Muscle of leg (tissue), 11 donors: ENCODE data around the gene JAG2. TPM values are rescaled to one million over a fixed set of nuclear protein-coding genes. Genes with fewer than 3 reads are reported as not detected.

Experiments used
- DNase-seq: peaks from one replicate; pipeline ENCODE4 v3.0.0; 2013
- H3K27ac ChIP-seq: one replicate; pipeline ENCODE4 v1.5.1; 2013; ENCODE audit warnings: mild to moderate bottlenecking, low read length, control low read depth
- H3K27me3 ChIP-seq: one replicate; pipeline ENCODE4 v1.6.1; 2013; ENCODE audit warnings: low read length; ENCODE audit not compliant: control insufficient read depth, insufficient read depth
- H3K36me3 ChIP-seq: one replicate; pipeline ENCODE4 v1.6.1; 2013; ENCODE audit warnings: low read length; ENCODE audit not compliant: control insufficient read depth, insufficient read depth
- H3K4me1 ChIP-seq: one replicate; pipeline ENCODE4 v1.6.1; 2013; ENCODE audit warnings: low read length; ENCODE audit not compliant: control insufficient read depth, insufficient read depth
- H3K4me3 ChIP-seq: one replicate; pipeline ENCODE4 v1.5.1; 2013; ENCODE audit warnings: low read length, control low read depth
- H3K9me3 ChIP-seq: replicated peaks from 2 replicates; pipeline ENCODE4 v1.6.1; 2013; ENCODE audit warnings: low read depth, low read length; ENCODE audit not compliant: control insufficient read depth
- WGBS: methylation state at CpG from one replicate; pipeline ENCODE4 v1.1.5; 2013; ENCODE audit warnings: missing lambda C conversion rate; ENCODE audit not compliant: insufficient coverage; 5-methylcytosine and 5-hydroxymethylcytosine counted together
- polyA plus RNA-seq, 8 donors: library from polyadenylated mRNA; unstranded; fragments of 120-200 nt; gene quantifications; one replicate each; pipeline versions ENCODE4 v1.2.1 to v1.2.3, GENCODE V29; 2013; ENCODE audit warnings: inconsistent platforms in 1 of 8, low replicate concordance in 1 of 8; ENCODE audit not compliant: insufficient read length in 8 of 8, insufficient read depth in 1 of 8
- total RNA-seq: library from RNA; stranded (reverse); fragments of 120-200 nt; gene quantifications from one replicate; pipeline ENCODE4 v1.2.4, GENCODE V29; 2013

Gene JAG2
- total and polyA plus RNA-seq, 9 donors: 23.8 to 53.7 (median 44.4) TPM

GRCh38 chr14:105185973-105186372, 17.4 kb upstream of the JAG2 start:
- Histone ChIP-seq H3K4me3 (no peak overlapping the region), H3K9me3 (peaks cover 8% of the 10 kb centered on the region), H3K27me3 (peaks cover 17% of the 10 kb centered on the region), H3K4me1 (peaks cover 30% of the 10 kb centered on the region), H3K36me3 (no peaks in the 10 kb centered on the region), H3K27ac (no peak overlapping the region)
- DNase-seq: no peak
- WGBS: 26% methylated on average over 4 of the region's 4 CpGs

- H3K27ac ChIP-seq: no peak overlapping the region
- peaks cover 8% of the 10 kb centered on the region for H3K9me3 ChIP-seq
- H3K36me3 ChIP-seq: no peaks in the 10 kb centered on the region
- DNase-seq: no peak
- H3K4me1 ChIP-seq: peaks cover 36% of the 10 kb centered on the region
- H3K4me3 ChIP-seq: no peak overlapping the region
- peaks cover 18% of the 10 kb centered on the region for H3K27me3 ChIP-seq
- 64% methylated on average over 18 of the region's 18 CpGs for WGBS
Observed at GRCh38 chr14:105185001-105185400, 16.4 kb upstream of the JAG2 start.

- H3K27ac ChIP-seq: no peak overlapping the region
- H3K27me3 ChIP-seq: peaks cover 16% of the 10 kb centered on the region
- H3K4me3 ChIP-seq: no peak overlapping the region
- 46% methylated on average over 9 of the region's 9 CpGs for WGBS
- H3K36me3 ChIP-seq: no peaks in the 10 kb centered on the region
- DNase-seq: no peak
- H3K4me1 ChIP-seq: peaks cover 40% of the 10 kb centered on the region
- H3K9me3 ChIP-seq: peaks cover 8% of the 10 kb centered on the region
Observed at GRCh38 chr14:105184461-105184860, 15.9 kb upstream of the JAG2 start.

- peaks cover 60% of the 10 kb centered on the region for H3K4me1 ChIP-seq
- no peak overlapping the region for H3K4me3 ChIP-seq
- H3K27me3 ChIP-seq: peaks cover 6% of the 10 kb centered on the region
- WGBS: 44% methylated on average over 19 of the region's 25 CpGs
- no peaks in the 10 kb centered on the region for H3K36me3 ChIP-seq
- no peaks in the 10 kb centered on the region for H3K9me3 ChIP-seq
- H3K27ac ChIP-seq: no peak overlapping the region
- DNase-seq: no peak
Observed at GRCh38 chr14:105182296-105183020, 13.9 kb upstream of the JAG2 start.

GRCh38 chr14:105181549-105182295, 13.1 kb upstream of the JAG2 start:
- H3K36me3 ChIP-seq: no peaks in the 10 kb centered on the region
- H3K27ac ChIP-seq: no peak overlapping the region
- H3K9me3 ChIP-seq: no peaks in the 10 kb centered on the region
- peaks cover 5% of the 10 kb centered on the region for H3K27me3 ChIP-seq
- peaks cover 67% of the 10 kb centered on the region for H3K4me1 ChIP-seq
- no peak for DNase-seq
- WGBS: 53% methylated on average over 5 of the region's 21 CpGs
- H3K4me3 ChIP-seq: no peak overlapping the region

- H3K27ac ChIP-seq: no peak within 1 kb of the TSS
Observed at GRCh38 chr14:105180592-105181548, 12.3 kb upstream of the JAG2 start, which contains the start of gene NUDT14. NUDT14 (minus strand) TSS chr14:105181312; CDS start chr14:105181209, 103 bp downstream.

GRCh38 chr14:105179191-105179590, 10.6 kb upstream of the JAG2 start:
- H3K9me3 ChIP-seq: no peaks in the 10 kb centered on the region
- no peaks in the 10 kb centered on the region for H3K36me3 ChIP-seq
- WGBS: 84% methylated on average over 13 of the region's 13 CpGs
- H3K4me3 ChIP-seq: no peak overlapping the region
- H3K27me3 ChIP-seq: peaks cover 5% of the 10 kb centered on the region
- no peak overlapping the region for H3K27ac ChIP-seq
- H3K4me1 ChIP-seq: peaks cover 84% of the 10 kb centered on the region
- no peak for DNase-seq

More at GRCh38 chr14:105180592-105181548, 12.3 kb upstream of the JAG2 start, which contains the start of gene NUDT14:
- WGBS: 1% methylated on average over 84 of the region's 106 CpGs
- peak within 1 kb of the TSS; percentile 39 for H3K4me3 ChIP-seq
- peak; percentile 56 for DNase-seq
- no peaks in the 10 kb centered on the region for H3K36me3 ChIP-seq
- H3K9me3 ChIP-seq: no peaks in the 10 kb centered on the region
- peaks cover 5% of the 10 kb centered on the region for H3K27me3 ChIP-seq
- peaks cover 76% of the 10 kb centered on the region for H3K4me1 ChIP-seq

- DNase-seq: no peak
- WGBS: 91% methylated on average over 10 of the region's 11 CpGs
- H3K27ac ChIP-seq: no peak overlapping the region
- no peaks in the 10 kb centered on the region for H3K36me3 ChIP-seq
- H3K4me1 ChIP-seq: peaks cover 86% of the 10 kb centered on the region
- no peak overlapping the region for H3K4me3 ChIP-seq
- peaks cover 5% of the 10 kb centered on the region for H3K27me3 ChIP-seq
- no peaks in the 10 kb centered on the region for H3K9me3 ChIP-seq
Observed at GRCh38 chr14:105178868-105179140, 10.2 kb upstream of the JAG2 start.

- Histone ChIP-seq H3K4me1 (peaks cover 89% of the 10 kb centered on the region), H3K27ac (no peak overlapping the region), H3K4me3 (no peak overlapping the region), H3K27me3 (peaks cover 5% of the 10 kb centered on the region), H3K36me3 (no peaks in the 10 kb centered on the region), H3K9me3 (no peaks in the 10 kb centered on the region)
- 78% methylated on average over 17 of the region's 19 CpGs for WGBS
- DNase-seq: no peak
Observed at GRCh38 chr14:105178069-105178867, 9.7 kb upstream of the JAG2 start.
